Cardiac muscle cell (in vitro differentiated cells and primary cell): Measurements from ENCODE around the gene HMCES. TPM values are rescaled to one million over a fixed set of nuclear protein-coding genes. Genes with fewer than 3 reads are reported as not detected.

Source experiments
- DNase-seq, 2 donors: peaks; one replicate each; pipeline versions ENCODE4 v3.0.0 to v3.0.0-alpha.2; 2010 to 2017; ENCODE audit warnings: low read depth in 1 of 2, low spot score in 1 of 2
- H3K27ac ChIP-seq: fragments of 200-600 bp; sonication (generic); 2 replicates; pipeline ENCODE4 v1.5.1; 2016
- H3K27me3 ChIP-seq: fragments of 200-600 bp; sonication (generic); 2 replicates; pipeline ENCODE4 v1.6.0; 2016; ENCODE audit warnings: control low read depth
- H3K36me3 ChIP-seq: fragments of 200-600 bp; sonication (generic); 2 replicates; pipeline ENCODE4 v1.5.1; 2016; ENCODE audit warnings: control low read depth
- H3K4me1 ChIP-seq: fragments of 200-600 bp; sonication (generic); 2 replicates; pipeline ENCODE4 v1.8.1; 2017; ENCODE audit warnings: low read depth, mild to moderate bottlenecking, mixed run types
- H3K4me3 ChIP-seq: fragments of 200-600 bp; sonication (generic); 2 replicates; pipeline ENCODE4 v1.5.1; 2016; ENCODE audit warnings: mild to moderate bottlenecking
- H3K9me3 ChIP-seq: fragments of 200-600 bp; sonication (generic); 2 replicates; pipeline ENCODE4 v1.5.1; 2017; ENCODE audit warnings: low read depth, mild to moderate bottlenecking, control low read depth
- polyA plus RNA-seq: library from polyadenylated mRNA; unstranded; fragments of >200 nt; fragmentation: Nextera tagmentation; extraction: Ambion mirVana; gene quantifications from 2 replicates; pipeline ENCODE4 v1.2.1, GENCODE V29; 2016
- total RNA-seq: library from RNA; depleted of rRNA; stranded (reverse); fragments of >200 nt; gene quantifications from 2 replicates; pipeline ENCODE4 v1.2.3, GENCODE V29; 2016
- TF ChIP-seq, protein P1 (sequence below): IDR thresholded peaks from 2 replicates; pipeline ENCODE4 v1.5.1; 2012; ENCODE audit warnings: low read depth, mild to moderate bottlenecking, low read length

Gene HMCES
- total and polyA plus RNA-seq, 2 experiments from 2014 or later, result 50.9 to 53.0 TPM

DNA sequence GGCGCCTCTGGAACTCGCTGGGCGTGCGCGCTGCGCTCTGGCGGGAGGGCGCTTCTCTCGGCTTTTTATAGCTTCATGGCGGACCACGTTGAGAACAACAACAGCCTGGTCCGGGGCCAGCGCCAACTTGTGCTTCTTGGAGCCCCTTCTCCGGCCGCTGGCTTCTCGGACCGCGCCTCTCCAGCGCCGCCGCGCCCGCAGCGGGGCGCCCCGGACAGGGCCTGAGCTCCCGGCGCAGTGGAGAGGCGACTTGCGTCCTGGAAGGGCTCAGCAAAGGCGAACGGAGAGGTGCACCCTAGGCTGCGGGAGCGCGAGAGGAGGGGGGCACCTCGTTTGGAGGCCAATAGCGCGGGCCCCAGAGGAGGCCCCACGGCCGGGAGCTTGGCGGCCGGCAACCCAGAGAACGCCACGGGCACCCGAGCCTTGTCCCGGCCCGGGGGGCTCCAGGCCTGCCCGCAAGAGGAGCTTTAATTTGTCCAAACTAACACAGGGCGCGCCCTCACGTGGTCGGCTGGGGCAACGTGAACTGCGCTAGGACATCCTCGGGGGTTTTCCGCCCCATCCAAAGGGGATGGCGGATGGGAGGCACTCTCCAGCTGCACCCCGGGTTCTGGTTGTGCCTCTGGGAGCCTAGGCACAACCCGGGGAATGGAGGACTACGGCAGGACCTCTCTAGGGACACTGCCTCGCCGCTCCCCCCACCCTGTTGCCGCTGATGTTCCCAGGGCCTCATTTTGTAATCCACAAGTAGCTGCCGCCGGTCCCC lies 37.8 kb downstream of the HMCES start:
- TF ChIP-seq, protein P1, sequence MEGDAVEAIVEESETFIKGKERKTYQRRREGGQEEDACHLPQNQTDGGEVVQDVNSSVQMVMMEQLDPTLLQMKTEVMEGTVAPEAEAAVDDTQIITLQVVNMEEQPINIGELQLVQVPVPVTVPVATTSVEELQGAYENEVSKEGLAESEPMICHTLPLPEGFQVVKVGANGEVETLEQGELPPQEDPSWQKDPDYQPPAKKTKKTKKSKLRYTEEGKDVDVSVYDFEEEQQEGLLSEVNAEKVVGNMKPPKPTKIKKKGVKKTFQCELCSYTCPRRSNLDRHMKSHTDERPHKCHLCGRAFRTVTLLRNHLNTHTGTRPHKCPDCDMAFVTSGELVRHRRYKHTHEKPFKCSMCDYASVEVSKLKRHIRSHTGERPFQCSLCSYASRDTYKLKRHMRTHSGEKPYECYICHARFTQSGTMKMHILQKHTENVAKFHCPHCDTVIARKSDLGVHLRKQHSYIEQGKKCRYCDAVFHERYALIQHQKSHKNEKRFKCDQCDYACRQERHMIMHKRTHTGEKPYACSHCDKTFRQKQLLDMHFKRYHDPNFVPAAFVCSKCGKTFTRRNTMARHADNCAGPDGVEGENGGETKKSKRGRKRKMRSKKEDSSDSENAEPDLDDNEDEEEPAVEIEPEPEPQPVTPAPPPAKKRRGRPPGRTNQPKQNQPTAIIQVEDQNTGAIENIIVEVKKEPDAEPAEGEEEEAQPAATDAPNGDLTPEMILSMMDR, result peak; percentile 59
- peak; percentile 85 to 90 for DNase-seq
- H3K27ac ChIP-seq, result peak overlapping the region; percentile 79

DNA sequence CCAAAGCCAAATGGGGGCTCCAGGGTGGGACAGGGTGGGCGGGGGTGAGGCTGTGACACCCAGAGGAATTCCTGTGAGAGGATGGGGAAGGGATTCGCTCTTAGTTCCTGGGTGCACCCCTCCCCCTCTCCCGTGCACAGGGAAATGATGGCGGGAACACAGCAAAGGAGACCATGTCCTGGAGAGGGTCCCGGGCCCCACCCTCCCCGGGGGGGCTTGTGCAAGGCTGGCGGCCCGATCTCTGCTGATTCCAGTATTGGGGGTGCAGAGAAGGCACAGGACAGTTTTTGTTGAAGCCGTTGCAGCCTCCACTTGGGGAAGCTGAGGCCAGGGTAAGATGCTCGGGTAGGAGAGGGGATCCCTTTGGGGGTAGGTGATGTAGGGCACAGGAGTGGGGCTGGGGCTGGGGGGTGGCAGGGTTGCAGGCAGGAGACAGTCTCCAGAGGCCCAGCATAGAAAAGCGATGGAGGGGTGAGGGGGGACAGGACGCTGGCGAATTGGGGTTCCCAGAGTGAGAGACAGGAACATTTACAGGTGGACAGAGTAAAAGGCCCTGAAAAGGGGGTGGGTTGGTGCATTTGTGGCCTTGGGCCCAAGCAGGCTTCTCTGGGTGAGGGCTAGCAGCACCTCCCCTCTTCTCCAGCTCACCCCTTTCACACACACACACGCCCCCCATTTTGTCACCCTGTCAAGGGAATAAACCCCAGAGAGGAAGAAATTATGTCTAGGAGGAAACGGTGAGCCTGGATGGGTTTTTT lies 38.5 kb downstream of the HMCES start:
- TF ChIP-seq, protein P1, result no peak
- H3K4me3 ChIP-seq, result peak overlapping the region; percentile 62
- no peak overlapping the region for H3K27ac ChIP-seq
- no peaks in the 10 kb centered on the region for H3K36me3 ChIP-seq
- no peak for DNase-seq
- H3K27me3 ChIP-seq, result no peaks in the 10 kb centered on the region
- no peaks in the 10 kb centered on the region for H3K4me1 ChIP-seq
- H3K9me3 ChIP-seq, result no peaks in the 10 kb centered on the region

More for the DNA sequence above, 37.8 kb downstream of the HMCES start:
- Histone ChIP-seq H3K36me3 (no peaks in the 10 kb centered on the region), H3K9me3 (no peaks in the 10 kb centered on the region), H3K4me3 (peak overlapping the region; percentile 62), H3K27me3 (no peaks in the 10 kb centered on the region), H3K4me1 (no peaks in the 10 kb centered on the region)

DNA sequence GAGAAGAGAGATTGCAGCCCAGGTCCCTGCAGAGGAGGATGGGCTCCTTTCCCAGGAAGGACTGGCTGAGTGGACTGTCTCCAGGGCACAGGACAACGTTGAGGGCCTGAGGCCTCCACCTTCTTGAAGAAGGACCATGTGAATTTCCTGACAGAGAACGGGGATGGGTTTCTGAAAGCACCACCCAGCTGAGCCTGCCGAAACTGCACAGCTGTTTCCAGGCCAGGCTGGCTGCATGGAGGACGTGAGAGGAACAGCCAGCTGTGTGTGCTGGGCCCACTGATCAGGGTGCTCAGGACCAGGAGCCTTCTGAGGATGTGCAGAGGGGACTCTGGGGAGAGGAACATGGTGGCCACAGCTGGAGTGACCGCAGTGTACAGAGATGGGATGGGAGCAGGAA lies 39.2 kb downstream of the HMCES start:
- no peaks in the 10 kb centered on the region for H3K36me3 ChIP-seq
- no peaks in the 10 kb centered on the region for H3K4me1 ChIP-seq
- H3K27ac ChIP-seq, result no peak overlapping the region
- no peak overlapping the region for H3K4me3 ChIP-seq
- DNase-seq, result no peak
- no peaks in the 10 kb centered on the region for H3K27me3 ChIP-seq
- TF ChIP-seq, protein P1, result no peak
- H3K9me3 ChIP-seq, result no peaks in the 10 kb centered on the region

DNA sequence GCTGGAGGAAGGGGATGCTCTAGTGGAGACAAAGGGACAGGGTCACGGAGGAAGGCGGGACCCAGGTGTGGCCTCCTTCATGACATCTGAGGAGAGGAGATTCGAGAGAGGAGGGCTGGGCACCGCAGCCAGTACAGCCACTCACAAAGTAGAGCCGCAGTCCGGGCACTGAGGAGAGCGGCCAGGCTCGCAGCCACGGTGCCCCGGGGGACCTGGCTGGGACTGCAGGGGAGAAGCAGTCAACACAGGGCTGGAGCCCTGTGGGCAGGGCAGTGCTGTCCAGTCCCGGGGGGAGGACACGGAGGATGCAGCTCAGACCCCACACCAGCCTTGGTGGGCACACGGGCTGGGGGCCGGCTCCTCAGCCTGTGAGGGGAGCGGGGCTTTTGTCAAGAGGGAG lies 40.3 kb downstream of the HMCES start:
- TF ChIP-seq, protein P1, result no peak
- no peaks in the 10 kb centered on the region for H3K9me3 ChIP-seq
- DNase-seq, result no peak

DNA sequence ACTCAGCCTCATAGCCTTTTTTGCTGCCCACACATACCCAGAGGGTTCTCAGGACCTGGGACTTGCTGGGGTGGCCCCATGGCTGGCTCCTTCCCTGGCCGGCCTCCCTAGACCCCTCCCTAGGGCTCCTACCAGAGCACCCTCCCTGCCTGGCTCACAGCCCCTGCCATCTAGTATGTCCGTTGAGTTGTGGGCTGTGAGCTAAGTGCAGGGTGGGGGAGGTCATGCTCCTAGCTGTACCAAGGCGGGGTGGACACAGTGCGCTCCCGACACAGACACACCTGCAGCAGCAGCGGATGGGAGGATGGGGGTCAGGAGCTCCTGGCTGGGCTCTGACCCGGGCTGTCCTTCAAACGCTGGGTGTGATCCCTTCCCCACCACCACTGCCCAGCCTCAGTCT lies 41.6 kb downstream of the HMCES start:
- TF ChIP-seq, protein P1, result no peak
- no peak overlapping the region for H3K4me3 ChIP-seq
- no peaks in the 10 kb centered on the region for H3K9me3 ChIP-seq
- H3K4me1 ChIP-seq, result no peaks in the 10 kb centered on the region
- no peaks in the 10 kb centered on the region for H3K27me3 ChIP-seq
- no peak overlapping the region for H3K27ac ChIP-seq
- no peak for DNase-seq
- H3K36me3 ChIP-seq, result no peaks in the 10 kb centered on the region

More for the DNA sequence above, 40.3 kb downstream of the HMCES start:
- Histone ChIP-seq H3K4me3 (no peak overlapping the region), H3K27ac (no peak overlapping the region), H3K27me3 (no peaks in the 10 kb centered on the region), H3K4me1 (no peaks in the 10 kb centered on the region), H3K36me3 (no peaks in the 10 kb centered on the region)
